CD4-positive, alpha-beta T cell (primary cell): ENCODE measurements around the gene SLC25A39. TPM values are rescaled to one million over a fixed set of nuclear protein-coding genes. Genes with fewer than 3 reads are reported as not detected.

Experiments
- ATAC-seq: fragments of 200-7000 bp; cut with Tn5 transposase; one replicate; pipeline ENCODE4 v1.10.0; 2022; ENCODE audit warnings: mild to moderate bottlenecking; ENCODE audit not compliant: poor library complexity
- CTCF ChIA-PET: fragments of 350-600 bp; sonication (Branson Sonifier 250); formaldehyde crosslinking; loops from one replicate; lab custom pipeline; 2021; ENCODE audit warnings: antibody characterized with exemption, inconsistent platforms; lab: Charles Lee
- POLR2A ChIA-PET: fragments of 350-600 bp; sonication (Branson Sonifier 250); formaldehyde crosslinking; loops from one replicate; lab custom pipeline; 2021; ENCODE audit warnings: antibody characterized with exemption, inconsistent platforms; lab: Charles Lee
- DNase-seq, 14 experiments: peaks; one replicate each; pipeline ENCODE4 v3.0.0-alpha.2; 2013 to 2020; ENCODE audit warnings: mixed read lengths in 2 of 14
- H3K27ac ChIP-seq, 2 donors: one replicate each; pipeline versions ENCODE4 v1.5.1 to v1.7.0; 2013; ENCODE audit warnings: low read length in 2 of 2, low read depth in 1 of 2, mild to moderate bottlenecking in 1 of 2
- H3K27me3 ChIP-seq, 2 experiments: 1 replicate in 1 of 2; 2 replicates in 1 of 2; pipeline versions ENCODE4 v1.6.1 to v1.7.0; 2013; ENCODE audit warnings: low read length in 2 of 2, control low read depth in 1 of 2, mild to moderate bottlenecking in 1 of 2, moderate library complexity in 1 of 2; ENCODE audit not compliant: insufficient read depth in 2 of 2, control insufficient read depth in 1 of 2
- H3K36me3 ChIP-seq: one replicate; pipeline ENCODE4 v1.6.1; 2013; ENCODE audit warnings: low read length, control low read depth; ENCODE audit not compliant: insufficient read depth
- H3K4me1 ChIP-seq: one replicate; pipeline ENCODE4 v1.6.1; 2013; ENCODE audit warnings: low read length, control low read depth; ENCODE audit not compliant: insufficient read depth
- H3K4me3 ChIP-seq: one replicate; pipeline ENCODE4 v1.5.1; 2013; ENCODE audit warnings: mild to moderate bottlenecking, low read length, moderate library complexity
- H3K9me3 ChIP-seq, 2 experiments: 1 replicate in 1 of 2; 2 replicates in 1 of 2; pipeline versions ENCODE4 v1.6.1 to v1.7.0; 2013; ENCODE audit warnings: low read length in 2 of 2, mild to moderate bottlenecking in 2 of 2, control low read depth in 1 of 2, moderate library complexity in 1 of 2; ENCODE audit not compliant: control insufficient read depth in 1 of 2, insufficient read depth in 1 of 2
- H3K27ac Mint-ChIP-seq: one replicate; pipeline ENCODE4 v1.8.0; 2020; ENCODE audit warnings: mixed read lengths
- H3K27me3 Mint-ChIP-seq: one replicate; pipeline ENCODE4 v1.8.0; 2021; ENCODE audit warnings: mixed read lengths
- H3K36me3 Mint-ChIP-seq: one replicate; pipeline ENCODE4 v1.8.0; 2021; ENCODE audit warnings: low read depth, mixed read lengths
- H3K4me1 Mint-ChIP-seq: one replicate; pipeline ENCODE4 v1.8.0; 2021; ENCODE audit warnings: low read depth, mixed read lengths
- H3K4me3 Mint-ChIP-seq: one replicate; pipeline ENCODE4 v1.8.0; 2020; ENCODE audit warnings: mild to moderate bottlenecking, mixed read lengths
- H3K9me3 Mint-ChIP-seq: one replicate; pipeline ENCODE4 v1.8.0; 2020; ENCODE audit warnings: mixed read lengths
- intact Hi-C, 2 experiments: fragments of 100-400 bp; cut with DNase I in 1 of 2; cut with micrococcal nuclease in 1 of 2; formaldehyde crosslinking; loops; one replicate each; pipeline versions ENCODE4 v1.15.1 to v1.9.0; 2023 to 2025; cut with DNase I, micrococcal nuclease
- total RNA-seq, 174 experiments: library from RNA in 2 of 174; stranded (reverse) in 2 of 174; gene quantifications; one replicate each; pipeline ENCODE4 v1.2.3 and lab custom pipeline; 2021 to 2026
- TF ChIP-seq, protein P1 (sequence below): fragments of 200-600 bp; IDR thresholded peaks from one replicate; pipeline ENCODE4 v1.8.0; 2022; ENCODE audit warnings: antibody characterized with exemption, mild to moderate bottlenecking

SLC25A39 gene
- total RNA-seq, 2 experiments from 2014 or later, result 55.5 to 65.5 TPM

DNA sequence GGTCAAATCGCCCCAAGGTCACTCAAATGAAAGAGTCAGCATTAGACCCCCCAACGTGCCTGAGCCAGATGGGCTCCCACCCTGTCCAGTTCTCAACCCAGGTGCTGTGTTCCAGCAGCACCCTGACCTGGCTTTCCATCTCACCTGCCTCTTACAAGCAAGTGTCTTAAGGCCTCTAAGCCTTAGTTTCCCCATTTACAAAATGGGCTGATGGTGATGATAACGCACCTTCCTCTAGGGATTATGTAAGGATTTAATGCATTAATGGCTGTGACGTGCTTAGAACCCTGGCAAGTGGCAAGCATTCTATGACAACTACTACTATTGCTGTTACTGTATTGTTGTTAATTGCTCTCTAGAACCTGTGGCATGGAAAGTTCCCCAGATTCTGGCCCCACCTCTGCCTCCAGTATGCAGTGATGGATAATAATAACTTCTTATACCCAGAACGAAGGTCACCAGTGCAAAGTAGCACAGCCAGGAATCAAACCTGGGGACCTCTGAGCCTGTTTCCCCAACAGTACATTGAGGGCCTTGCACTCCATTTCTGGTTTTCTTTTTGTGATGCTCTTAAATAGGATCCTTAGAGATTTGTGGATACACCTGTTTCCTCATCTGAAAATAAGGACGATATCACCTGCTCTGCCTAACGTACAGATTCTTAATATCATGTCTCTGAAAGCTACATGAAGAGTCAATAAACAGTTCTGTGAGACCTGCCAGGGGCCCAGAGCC, 3.3 kb upstream of the SLC25A39 start:
- Mint-ChIP-seq H3K27me3 (no peaks in the 10 kb centered on the region), H3K36me3 (peaks cover 10% of the 10 kb centered on the region), H3K27ac (peak overlapping the region; percentile 96), H3K4me1 (peaks cover 34% of the 10 kb centered on the region), H3K9me3 (no peaks in the 10 kb centered on the region), H3K4me3 (peak overlapping the region; percentile 77)
- Histone ChIP-seq H3K36me3 (no peaks in the 10 kb centered on the region), H3K4me1 (peaks cover 45% of the 10 kb centered on the region), H3K9me3 (no peaks in the 10 kb centered on the region), H3K4me3 (no peak overlapping the region), H3K27me3 (no peaks in the 10 kb centered on the region), H3K27ac (no peak overlapping the region)
- ATAC-seq, result no peak
- DNase-seq, result peak in 1 of 14 experiments; percentile 21
- CTCF ChIA-PET, result interaction anchor here (0.5 to 1.3 kb wide), 4 partner anchors 18 to 225 kb away, joined by 3 to 15 read pairs (median 5); no protein-coding TSS in a partner anchor
- POLR2A ChIA-PET, result interaction anchor here (0.7 to 4.4 kb wide), 6 partner anchors 27 to 124 kb away, joined by 3 to 157 read pairs (median 10); partner anchors contain the start of gene UBTF
- TF ChIP-seq, protein P1, sequence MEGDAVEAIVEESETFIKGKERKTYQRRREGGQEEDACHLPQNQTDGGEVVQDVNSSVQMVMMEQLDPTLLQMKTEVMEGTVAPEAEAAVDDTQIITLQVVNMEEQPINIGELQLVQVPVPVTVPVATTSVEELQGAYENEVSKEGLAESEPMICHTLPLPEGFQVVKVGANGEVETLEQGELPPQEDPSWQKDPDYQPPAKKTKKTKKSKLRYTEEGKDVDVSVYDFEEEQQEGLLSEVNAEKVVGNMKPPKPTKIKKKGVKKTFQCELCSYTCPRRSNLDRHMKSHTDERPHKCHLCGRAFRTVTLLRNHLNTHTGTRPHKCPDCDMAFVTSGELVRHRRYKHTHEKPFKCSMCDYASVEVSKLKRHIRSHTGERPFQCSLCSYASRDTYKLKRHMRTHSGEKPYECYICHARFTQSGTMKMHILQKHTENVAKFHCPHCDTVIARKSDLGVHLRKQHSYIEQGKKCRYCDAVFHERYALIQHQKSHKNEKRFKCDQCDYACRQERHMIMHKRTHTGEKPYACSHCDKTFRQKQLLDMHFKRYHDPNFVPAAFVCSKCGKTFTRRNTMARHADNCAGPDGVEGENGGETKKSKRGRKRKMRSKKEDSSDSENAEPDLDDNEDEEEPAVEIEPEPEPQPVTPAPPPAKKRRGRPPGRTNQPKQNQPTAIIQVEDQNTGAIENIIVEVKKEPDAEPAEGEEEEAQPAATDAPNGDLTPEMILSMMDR, result no peak
- intact Hi-C loops, result loop anchor here (2.0 to 10.0 kb wide), 2 partner anchors 17 to 203 kb away; partner anchors contain the start of genes GRN (in 1 of the 2) and HDAC5 (in 1 of the 2)

DNA sequence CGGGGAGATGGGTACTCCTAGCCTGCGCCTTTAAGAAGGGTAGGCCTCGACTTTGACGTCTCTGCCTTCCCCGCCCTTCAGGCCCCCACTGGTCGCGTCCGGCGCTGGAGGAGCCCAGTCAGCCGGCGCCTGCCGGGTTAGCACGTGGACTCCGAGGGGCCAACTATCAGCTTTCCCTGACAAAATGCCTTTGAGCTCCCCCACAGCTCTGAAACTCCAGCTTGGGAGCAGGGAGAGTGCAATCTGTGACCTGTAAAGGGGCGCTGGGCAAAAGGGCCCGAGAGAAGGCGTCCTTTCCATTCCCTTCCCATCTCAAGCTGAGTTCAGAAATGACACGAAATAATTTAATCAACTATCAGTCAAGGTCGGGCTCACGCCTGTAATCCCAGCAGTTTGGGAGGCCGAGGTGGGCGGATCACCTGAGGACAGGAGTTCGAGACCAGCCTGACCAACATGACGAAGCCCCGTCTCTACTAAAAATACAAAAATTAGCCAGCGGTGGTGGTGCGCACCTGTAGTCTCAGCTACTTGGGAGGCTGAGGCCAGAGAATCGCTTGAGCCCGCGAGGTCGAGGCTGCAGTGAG, 2.3 kb upstream of the SLC25A39 start:
- DNase-seq, result peak; percentile 87 to 97 (median 93)
- peak overlapping the region; percentile 85 for H3K4me3 ChIP-seq
- H3K36me3 Mint-ChIP-seq, result peaks cover 15% of the 10 kb centered on the region
- H3K27ac ChIP-seq, result peak overlapping the region in 1 of 2 donors; percentile 38
- no peaks in the 10 kb centered on the region for H3K9me3 ChIP-seq
- POLR2A ChIA-PET, result interaction anchor here (0.5 to 4.4 kb wide), 29 partner anchors 9 to 1329 kb away, joined by 3 to 157 read pairs (median 5); partner anchors contain the start of genes GPATCH8, GRN, HDAC5 and RPL27
- no peaks in the 10 kb centered on the region for H3K27me3 Mint-ChIP-seq
- H3K9me3 Mint-ChIP-seq, result no peaks in the 10 kb centered on the region
- peaks cover 5% of the 10 kb centered on the region for H3K36me3 ChIP-seq
- intact Hi-C loops, result loop anchor here (2.0 to 10.0 kb wide), 2 partner anchors 18 to 202 kb away; partner anchors contain the start of genes GRN (in 1 of the 2) and HDAC5 (in 1 of the 2)
- CTCF ChIA-PET, result interaction anchor here (0.9 to 1.3 kb wide), 3 partner anchors 19 to 123 kb away, joined by 4 to 15 read pairs (median 4); partner anchors contain the start of gene GRN
- peaks cover 50% of the 10 kb centered on the region for H3K4me1 ChIP-seq
- TF ChIP-seq, protein P1, result no peak
- H3K4me3 Mint-ChIP-seq, result peak overlapping the region; percentile 78
- peak overlapping the region; percentile 96 for H3K27ac Mint-ChIP-seq
- ATAC-seq, result peak; percentile 73
- H3K27me3 ChIP-seq, result no peaks in the 10 kb centered on the region
- H3K4me1 Mint-ChIP-seq, result peaks cover 34% of the 10 kb centered on the region

DNA sequence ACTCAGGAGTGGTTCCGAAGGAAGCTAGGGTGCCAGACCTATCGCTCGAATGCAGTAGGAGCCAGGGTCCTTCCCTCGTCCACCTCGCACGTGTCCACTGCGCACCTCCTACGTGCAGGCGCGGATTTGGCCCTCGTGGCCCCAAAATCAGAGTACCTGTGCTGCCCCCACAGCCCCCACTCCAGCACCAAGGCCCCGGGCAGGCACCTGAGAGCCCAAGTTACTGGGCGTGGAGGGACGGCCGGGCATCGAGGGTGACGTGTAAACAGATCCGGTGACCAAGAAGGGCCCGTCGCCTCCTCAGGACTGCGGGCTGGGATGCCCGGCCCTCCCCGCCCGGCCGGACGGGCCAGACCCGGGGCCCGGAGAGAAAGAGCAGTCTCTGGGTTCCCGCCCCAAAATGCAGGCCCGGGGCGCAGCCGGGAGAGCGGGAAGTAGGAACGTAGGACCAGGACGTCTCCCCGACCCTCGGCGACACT, 492 bp downstream of the SLC25A39 start:
- ATAC-seq (no peak), DNase-seq (no peak)
- Histone ChIP-seq H3K36me3 (peaks cover 31% of the 10 kb centered on the region), H3K9me3 (no peaks in the 10 kb centered on the region), H3K27ac (no peak overlapping the region), H3K4me3 (peak overlapping the region; percentile 85), H3K27me3 (no peaks in the 10 kb centered on the region), H3K4me1 (peaks cover 44% of the 10 kb centered on the region)
- Mint-ChIP-seq H3K27me3 (no peaks in the 10 kb centered on the region), H3K4me1 (peaks cover 27% of the 10 kb centered on the region), H3K4me3 (peak overlapping the region; percentile 85), H3K27ac (peak overlapping the region; percentile 33), H3K9me3 (no peaks in the 10 kb centered on the region), H3K36me3 (peaks cover 32% of the 10 kb centered on the region)
- intact Hi-C loops, result loop anchor here (1.0 to 10.0 kb wide), 5 partner anchors 15 to 199 kb away; partner anchors contain the start of genes HDAC5 (in 1 of the 2), HROB (in 1 of the 2) and RUNDC3A (in 1 of the 2)
- ChIA-PET CTCF (interaction anchor here (1.6 to 2.1 kb wide), 2 partner anchors 106 to 114 kb away, joined by 4 to 10 read pairs; no protein-coding TSS in a partner anchor), POLR2A (interaction anchor here (0.9 to 4.4 kb wide), 10 partner anchors 21 to 138 kb away, joined by 3 to 157 read pairs (median 6); partner anchors contain the start of genes ATXN7L3, GRN, TMUB2 and UBTF)
- TF ChIP-seq, protein P1, result no peak
